Neuronal stem cell (in vitro differentiated cells): ENCODE data around the gene IRF7. TPM values are rescaled to one million over a fixed set of nuclear protein-coding genes. Genes with fewer than 3 reads are reported as not detected.
A peak's percentile ranks its signal among the peaks of the same experiment; 100 is the strongest.

Source experiments
- DNase-seq: peaks from one replicate; pipeline ENCODE4 v3.0.0-alpha.2; 2013; ENCODE audit warnings: low spot score
- H2AFZ ChIP-seq: one replicate; pipeline ENCODE4 v1.6.1; 2013; ENCODE audit warnings: mild to moderate bottlenecking, low read length, inconsistent platforms
- H2AK5ac ChIP-seq: 2 replicates; pipeline ENCODE4 v1.6.1; 2013; ENCODE audit warnings: low read depth, mild to moderate bottlenecking, inconsistent platforms, low read length, moderate library complexity, mixed read lengths
- H2BK120ac ChIP-seq: 2 replicates; pipeline ENCODE4 v1.6.1; 2013; ENCODE audit warnings: low read depth, mild to moderate bottlenecking, inconsistent platforms, low read length, moderate library complexity, mixed read lengths
- H2BK12ac ChIP-seq: one replicate; pipeline ENCODE4 v1.6.1; 2013; ENCODE audit warnings: low read length, inconsistent platforms
- H2BK15ac ChIP-seq: 2 replicates; pipeline ENCODE4 v1.6.1; 2013; ENCODE audit warnings: mild to moderate bottlenecking, low read length, inconsistent platforms, mixed read lengths
- H2BK5ac ChIP-seq: one replicate; pipeline ENCODE4 v1.6.1; 2013; ENCODE audit warnings: inconsistent platforms, mild to moderate bottlenecking, low read length, moderate library complexity
- H3K14ac ChIP-seq: one replicate; pipeline ENCODE4 v1.6.1; 2013; ENCODE audit warnings: low read length, inconsistent platforms
- H3K18ac ChIP-seq: 2 replicates; pipeline ENCODE4 v1.6.1; 2013; ENCODE audit warnings: low read length, inconsistent platforms
- H3K23ac ChIP-seq: 2 replicates; pipeline ENCODE4 v1.6.1; 2013; ENCODE audit warnings: low read depth, mild to moderate bottlenecking, mixed read lengths, low read length, inconsistent platforms; ENCODE audit not compliant: poor library complexity
- H3K27ac ChIP-seq: replicated peaks from 3 replicates; pipeline ENCODE4 v1.5.1; 2013; ENCODE audit warnings: low read length, inconsistent platforms
- H3K27me3 ChIP-seq, 3 experiments: 2 replicates each; pipeline ENCODE4 v1.6.1; 2013; ENCODE audit warnings: low read length in 3 of 3, mild to moderate bottlenecking in 2 of 3, inconsistent platforms in 1 of 3, low read depth in 1 of 3, mixed read lengths in 1 of 3, moderate library complexity in 1 of 3; ENCODE audit not compliant: control insufficient read depth in 3 of 3, insufficient read depth in 3 of 3
- H3K36me3 ChIP-seq, 2 donors: replicated peaks in 1 of 2; 2 replicates each; pipeline ENCODE4 v1.6.1; 2013; ENCODE audit warnings: low read length in 2 of 2; ENCODE audit not compliant: control insufficient read depth in 2 of 2, insufficient read depth in 2 of 2
- H3K4ac ChIP-seq: 2 replicates; pipeline ENCODE4 v1.6.1; 2013; ENCODE audit warnings: inconsistent platforms, mild to moderate bottlenecking, low read length, moderate library complexity
- H3K4me1 ChIP-seq, 2 donors: 1 replicate in 1 of 2; 2 replicates in 1 of 2; pipeline ENCODE4 v1.6.1; 2013; ENCODE audit warnings: low read length in 2 of 2, low read depth in 1 of 2; ENCODE audit not compliant: control insufficient read depth in 2 of 2, insufficient read depth in 1 of 2
- H3K4me2 ChIP-seq: one replicate; pipeline ENCODE4 v1.6.1; 2013; ENCODE audit warnings: mild to moderate bottlenecking, low read length, inconsistent platforms; ENCODE audit not compliant: insufficient read depth, poor library complexity, severe bottlenecking
- H3K4me3 ChIP-seq, 2 donors: 2 replicates each; pipeline ENCODE4 v1.5.1; 2013; ENCODE audit warnings: low read length in 2 of 2, mild to moderate bottlenecking in 2 of 2, inconsistent platforms in 1 of 2, moderate library complexity in 1 of 2
- H3K79me1 ChIP-seq: one replicate; pipeline ENCODE4 v1.6.1; 2013; ENCODE audit warnings: low read depth, mild to moderate bottlenecking, inconsistent platforms, low read length, moderate library complexity
- H3K9ac ChIP-seq: one replicate; pipeline ENCODE4 v1.6.1; 2013; ENCODE audit warnings: mild to moderate bottlenecking, low read depth, low read length, inconsistent platforms; ENCODE audit not compliant: poor library complexity
- H3K9me3 ChIP-seq, 2 donors: replicated peaks in 1 of 2; 2 replicates each; pipeline versions ENCODE3 to v1.6.1; 2013; ENCODE audit warnings: low read length in 2 of 2, mild to moderate bottlenecking in 2 of 2, inconsistent platforms in 1 of 2, low read depth in 1 of 2, mixed read lengths in 1 of 2, moderate library complexity in 1 of 2; ENCODE audit not compliant: control insufficient read depth in 2 of 2, insufficient read depth in 1 of 2
- H4K8ac ChIP-seq: one replicate; pipeline ENCODE4 v1.6.1; 2013; ENCODE audit warnings: low read depth, mild to moderate bottlenecking, inconsistent platforms, low read length, moderate library complexity
- H4K91ac ChIP-seq: one replicate; pipeline ENCODE4 v1.6.1; 2013; ENCODE audit warnings: low read length, low read depth, mild to moderate bottlenecking, inconsistent platforms; ENCODE audit not compliant: poor library complexity
- WGBS, 2 donors: extraction: QIAGEN DNeasy Blood & Tissue Kit; methylation state at CpG; one replicate each; pipeline ENCODE4 v1.1.7; 2013; ENCODE audit warnings: missing lambda C conversion rate in 2 of 2, mixed read lengths in 1 of 2; ENCODE audit not compliant: insufficient read length in 2 of 2, insufficient replicate concordance in 1 of 2; ENCODE audit errors: extremely low coverage in 2 of 2; 5-methylcytosine and 5-hydroxymethylcytosine counted together
- polyA plus RNA-seq, 2 experiments: library from polyadenylated mRNA; stranded (reverse); fragments of 200-250 nt; gene quantifications; one replicate each; pipeline ENCODE4 v1.2.3, GENCODE V29; 2013

IRF7 gene
- polyA plus RNA-seq (2013, experiment 1 of 2): 5.5 TPM
- polyA plus RNA-seq (2013, experiment 2 of 2): 5.1 TPM

DNA sequence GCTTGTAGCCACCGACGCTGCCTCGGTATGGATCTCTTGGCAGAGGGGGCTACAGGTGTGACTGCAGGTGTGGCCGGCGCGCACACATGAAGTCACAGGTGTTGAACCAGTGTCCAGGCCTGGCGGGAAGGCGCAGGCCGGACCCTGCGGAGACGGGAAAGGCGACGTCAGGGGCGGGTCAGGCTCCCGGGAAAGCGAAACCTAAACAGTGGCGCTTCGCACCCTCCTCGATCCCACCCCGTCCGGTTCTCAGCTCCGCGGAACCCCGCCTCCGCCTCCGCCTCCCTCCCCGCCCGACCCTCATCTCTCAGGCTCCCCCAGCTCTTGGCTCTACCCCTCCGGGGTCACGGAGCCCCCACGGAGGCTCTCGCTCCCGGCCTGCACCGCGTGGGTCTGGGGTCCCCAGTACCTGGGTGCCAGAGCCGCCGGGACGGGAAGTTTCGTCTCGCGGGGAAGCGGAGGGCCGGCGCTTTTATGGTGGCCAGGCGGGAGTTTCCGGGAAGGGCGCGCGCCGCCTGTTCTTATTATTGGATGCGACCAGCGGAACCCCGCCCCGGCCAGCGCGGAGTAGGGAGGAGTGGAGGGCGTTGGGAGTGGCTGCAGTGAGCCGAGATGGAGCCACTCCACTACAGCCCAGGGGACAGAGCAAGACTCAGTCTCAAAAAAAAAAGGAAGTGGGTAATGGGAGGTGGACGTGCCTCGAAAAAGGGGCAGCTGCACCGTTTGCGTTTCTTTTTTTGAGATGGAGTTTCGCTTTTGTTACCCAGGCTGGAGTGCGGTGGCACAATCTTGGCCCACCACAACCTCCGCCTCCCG lies at the start of gene IRF7:
IRF7 (minus strand) TSS at position 447 of the 816 bp plus-strand sequence. CDS start 586 bp downstream, outside the sequence.
- Histone ChIP-seq H3K4me2 (peak within 1 kb of the TSS; percentile 81), H2BK120ac (no peak within 1 kb of the TSS), H4K91ac (no peak within 1 kb of the TSS), H3K4ac (no peak within 1 kb of the TSS), H3K9me3 (no peaks in the 10 kb centered on the region), H3K23ac (peak within 1 kb of the TSS; percentile 26), H3K27ac (peak within 1 kb of the TSS; percentile 58), H3K4me3 (peak within 1 kb of the TSS; percentile 74 to 86), H3K18ac (peak within 1 kb of the TSS; percentile 94), H3K9ac (peak within 1 kb of the TSS; percentile 78), H3K14ac (peak within 1 kb of the TSS; percentile 12), H2AFZ (peak within 1 kb of the TSS; percentile 97), H2BK5ac (peak within 1 kb of the TSS; percentile 82), H3K79me1 (peaks cover 18% of the 10 kb centered on the region), H2BK15ac (peak within 1 kb of the TSS; percentile 55), H2BK12ac (no peak within 1 kb of the TSS), H3K36me3 (peaks cover 22 to 37% of the 10 kb centered on the region in 2 donors), H2AK5ac (peak within 1 kb of the TSS; percentile 93), H3K4me1 (peaks cover 3 to 7% of the 10 kb centered on the region in 2 donors), H3K27me3 (peaks cover 0 to 2% (median 0%) of the 10 kb centered on the region in 3 experiments), H4K8ac (no peak within 1 kb of the TSS)
- WGBS, 2 donors: no CpG with 5 or more reads among the region's 66 CpGs
- DNase-seq: peak; percentile 77

DNA sequence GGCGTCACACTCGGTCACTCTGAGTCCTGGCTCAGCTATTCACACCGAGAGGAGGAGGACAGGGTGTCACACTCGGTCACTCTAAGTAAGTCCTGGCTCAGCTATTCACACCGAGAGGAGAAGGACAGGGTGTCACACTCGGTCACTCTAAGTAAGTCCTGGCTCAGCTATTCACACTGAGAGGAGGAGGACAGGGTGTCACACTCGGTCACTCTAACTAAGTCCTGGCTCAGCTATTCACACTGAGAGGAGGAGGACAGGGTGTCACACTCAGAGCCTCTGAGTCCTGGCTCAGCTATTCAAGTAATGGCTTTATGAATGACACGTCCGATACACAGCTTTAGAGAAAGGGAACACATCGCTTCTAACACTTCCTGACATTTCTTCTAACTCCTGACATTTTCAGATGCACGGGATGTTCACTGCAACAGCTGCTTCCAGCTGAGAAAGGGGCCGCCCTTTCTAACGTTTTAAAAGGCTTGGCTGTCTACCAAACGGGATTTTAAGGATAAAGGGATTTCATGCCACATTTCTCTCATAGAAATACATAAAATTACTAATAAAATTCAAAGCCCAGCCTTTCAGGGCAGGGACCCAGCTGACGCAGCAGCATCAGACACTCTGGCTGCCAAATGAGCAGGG lies 49.4 kb upstream of the IRF7 start:
- H2BK120ac ChIP-seq: no peak overlapping the region
- H3K79me1 ChIP-seq: peaks cover 2% of the 10 kb centered on the region
- no peaks in the 10 kb centered on the region for H3K27me3 ChIP-seq
- no peak for DNase-seq
- H2AFZ ChIP-seq: no peak overlapping the region
- no peak overlapping the region for H4K91ac ChIP-seq
- H3K36me3 ChIP-seq: peaks cover 15 to 67% of the 10 kb centered on the region in 2 donors
- no peak overlapping the region for H3K18ac ChIP-seq
- no peak overlapping the region for H3K4ac ChIP-seq
- H2BK5ac ChIP-seq: no peak overlapping the region
- H3K4me3 ChIP-seq: no peak overlapping the region
- no peak overlapping the region for H2AK5ac ChIP-seq
- H3K27ac ChIP-seq: no peak overlapping the region
- H3K4me1 ChIP-seq: no peaks in the 10 kb centered on the region
- H3K14ac ChIP-seq: no peak overlapping the region
- H3K9ac ChIP-seq: no peak overlapping the region
- no peak overlapping the region for H2BK15ac ChIP-seq
- no peak overlapping the region for H4K8ac ChIP-seq
- peaks cover 2 to 5% of the 10 kb centered on the region in 2 donors for H3K9me3 ChIP-seq
- no CpG with 5 or more reads among the region's 15 CpGs for WGBS, 2 donors
- no peak overlapping the region for H3K4me2 ChIP-seq
- no peak overlapping the region for H2BK12ac ChIP-seq
- no peak overlapping the region for H3K23ac ChIP-seq

DNA sequence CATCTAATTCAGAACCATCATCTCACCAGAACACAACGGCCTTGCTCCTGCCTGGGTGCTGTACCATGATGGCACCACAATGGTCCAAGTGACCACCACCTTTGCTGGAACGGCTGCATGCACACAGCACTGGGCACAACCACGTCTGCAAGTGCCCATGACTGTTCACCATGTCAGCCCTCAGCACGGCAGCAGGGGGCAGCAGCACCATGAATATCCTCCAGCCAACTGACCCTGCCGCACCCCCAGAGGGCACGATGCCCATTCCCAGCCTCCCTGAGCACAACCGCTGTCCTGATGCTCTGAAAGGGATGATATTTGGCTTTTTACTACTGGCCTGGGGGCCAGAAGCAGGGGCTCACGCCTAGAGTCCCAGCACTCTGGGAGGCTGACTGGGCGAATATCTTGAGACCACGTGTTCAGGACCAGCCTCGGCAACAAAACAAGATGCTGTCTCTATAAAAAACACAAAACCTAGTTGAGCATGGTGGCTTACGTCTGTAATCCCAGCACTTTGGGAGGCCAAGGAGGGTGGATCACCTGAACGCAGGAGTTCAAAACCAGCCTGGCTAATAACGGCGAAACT lies 47.0 kb upstream of the IRF7 start:
- no peak overlapping the region for H3K4ac ChIP-seq
- H2BK12ac ChIP-seq: peak overlapping the region; percentile 82
- no peak overlapping the region for H4K91ac ChIP-seq
- H3K4me1 ChIP-seq: no peaks in the 10 kb centered on the region
- H3K9me3 ChIP-seq: peaks cover 2 to 5% of the 10 kb centered on the region in 2 donors
- no peak overlapping the region for H3K27ac ChIP-seq
- H3K27me3 ChIP-seq: no peaks in the 10 kb centered on the region
- no peak overlapping the region for H4K8ac ChIP-seq
- H2BK120ac ChIP-seq: no peak overlapping the region
- H3K9ac ChIP-seq: no peak overlapping the region
- no peak overlapping the region for H3K4me2 ChIP-seq
- peak overlapping the region; percentile 40 for H2AK5ac ChIP-seq
- H2AFZ ChIP-seq: no peak overlapping the region
- no peak overlapping the region for H3K4me3 ChIP-seq
- H3K14ac ChIP-seq: no peak overlapping the region
- no peak overlapping the region for H2BK5ac ChIP-seq
- DNase-seq: no peak
- H2BK15ac ChIP-seq: no peak overlapping the region
- peaks cover 16 to 73% of the 10 kb centered on the region in 2 donors for H3K36me3 ChIP-seq
- H3K23ac ChIP-seq: peak overlapping the region; percentile 45
- no peak overlapping the region for H3K18ac ChIP-seq
- no CpG with 5 or more reads among the region's 15 CpGs for WGBS, 2 donors
- peaks cover 4% of the 10 kb centered on the region for H3K79me1 ChIP-seq
